ENCODE data around the gene STRAP. TPM values are rescaled to one million over a fixed set of nuclear protein-coding genes. Genes with fewer than 3 reads are reported as not detected.
"Not testable (repeated sequence)": the region's sequence is repeated elsewhere in the genome, so short reads cannot be mapped to it uniquely, and the experiment has no call there.

STRAP gene
- total RNA-seq, 2 experiments from 2014 or later, result 43.1 to 107 TPM

DNA sequence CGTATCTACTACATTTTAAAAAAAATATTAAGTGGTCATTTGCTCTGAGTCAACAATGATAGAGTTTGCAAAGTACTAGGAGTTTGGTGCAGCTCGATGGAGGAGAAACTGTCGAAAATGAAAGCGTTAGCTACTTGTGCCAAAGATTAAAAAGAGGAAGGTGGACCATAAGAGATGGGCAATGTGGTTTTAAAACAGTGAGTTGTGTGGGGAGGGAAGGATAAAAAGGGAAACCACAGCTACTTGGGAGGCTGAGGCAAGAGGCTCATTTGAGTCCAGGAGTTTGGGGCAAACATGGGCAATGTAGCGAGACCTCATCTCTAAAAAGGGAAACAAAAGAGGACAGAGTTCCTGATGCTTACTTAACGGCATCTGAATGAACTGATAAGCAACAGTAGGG lies 18.2 kb upstream of the STRAP start:
- H3K4me1 ChIP-seq (ENCODE audit: insufficient read depth, low read length, poor library complexity, severe bottlenecking), result peaks cover 7% of the 10 kb centered on the region
- H3K27ac ChIP-seq (ENCODE audit: low read depth, low read length, poor library complexity, severe bottlenecking), result no peak overlapping the region
- peak; percentile 4 for DNase-seq (ENCODE audit: low spot score)
- CTCF ChIA-PET (ENCODE audit: unreplicated experiment), result no interaction called here
- peak overlapping the region; percentile 80; the same call in 1 of the 2 replicates for H2AFZ ChIP-seq (ENCODE audit: low read length)
- no peaks in the 10 kb centered on the region for H3K36me3 ChIP-seq (ENCODE audit: insufficient read depth, low read length)
- no TSS peak for BruUV-seq (replicated peaks)
- intact Hi-C loops (cut with micrococcal nuclease; ENCODE audit: unreplicated experiment), result no loop called here
- peak overlapping the region; percentile 47 for H3K4me2 ChIP-seq (ENCODE audit: low read length)
- H3K9me2 ChIP-seq (ENCODE audit: insufficient read depth, low read length), result no peaks in the 10 kb centered on the region
- no peaks in the 10 kb centered on the region for H3K79me2 ChIP-seq (ENCODE audit: insufficient read depth, low read depth, low read length)
- no peak overlapping the region for H3K4me3 ChIP-seq (ENCODE audit: low read depth, low read length, poor library complexity, severe bottlenecking)
- no peaks in the 10 kb centered on the region for H4K20me1 ChIP-seq (ENCODE audit: insufficient read depth, low read length)
- TF ChIP-seq CTCF (conservative IDR thresholded peaks at IDR 0.05; ENCODE audit: low read length) (no peak), EZH2phosphoT487 (IDR thresholded peaks at IDR 0.05; ENCODE audit: borderline replicate concordance, low read depth, low read length) (no peak)
- POLR2A ChIA-PET, result interaction anchor here (0.6 to 1.2 kb wide), 4 partner anchors 9 to 320 kb away, joined by 3 to 5 read pairs (median 3); no protein-coding TSS in a partner anchor
- H3K9me3 ChIP-seq (ENCODE audit: low read length), result no peaks in the 10 kb centered on the region

- Histone ChIP-seq H3K9me2 (ENCODE audit: insufficient read depth, low read length) (no peaks in the 10 kb centered on the region), H3K36me3 (ENCODE audit: insufficient read depth, low read length) (no peaks in the 10 kb centered on the region), H3K9me3 (ENCODE audit: low read length) (no peaks in the 10 kb centered on the region), H4K20me1 (ENCODE audit: insufficient read depth, low read length) (no peaks in the 10 kb centered on the region), H2AFZ (ENCODE audit: low read length) (no peak overlapping the region), H3K4me1 (ENCODE audit: insufficient read depth, low read length, poor library complexity, severe bottlenecking) (peaks cover 7% of the 10 kb centered on the region), H3K4me2 (ENCODE audit: low read length) (no peak overlapping the region), H3K27ac (ENCODE audit: low read depth, low read length, poor library complexity, severe bottlenecking) (no peak overlapping the region), H3K79me2 (ENCODE audit: insufficient read depth, low read depth, low read length) (no peaks in the 10 kb centered on the region), H3K4me3 (ENCODE audit: low read depth, low read length, poor library complexity, severe bottlenecking) (no peak overlapping the region)
- intact Hi-C loops (cut with micrococcal nuclease; ENCODE audit: unreplicated experiment), result no loop called here
- CTCF ChIA-PET (ENCODE audit: unreplicated experiment), result no interaction called here
- POLR2A ChIA-PET, result no interaction called here
- no peak for TF ChIP-seq EZH2phosphoT487 (IDR thresholded peaks at IDR 0.05; ENCODE audit: borderline replicate concordance, low read depth, low read length)
- TF ChIP-seq CTCF (conservative IDR thresholded peaks at IDR 0.05; ENCODE audit: low read length), result no peak
- DNase-seq (ENCODE audit: low spot score), result no peak
- no TSS peak for BruUV-seq (replicated peaks)
Observed at GRCh38 chr12:15868186-15868585, 14.0 kb upstream of the STRAP start.

DNA sequence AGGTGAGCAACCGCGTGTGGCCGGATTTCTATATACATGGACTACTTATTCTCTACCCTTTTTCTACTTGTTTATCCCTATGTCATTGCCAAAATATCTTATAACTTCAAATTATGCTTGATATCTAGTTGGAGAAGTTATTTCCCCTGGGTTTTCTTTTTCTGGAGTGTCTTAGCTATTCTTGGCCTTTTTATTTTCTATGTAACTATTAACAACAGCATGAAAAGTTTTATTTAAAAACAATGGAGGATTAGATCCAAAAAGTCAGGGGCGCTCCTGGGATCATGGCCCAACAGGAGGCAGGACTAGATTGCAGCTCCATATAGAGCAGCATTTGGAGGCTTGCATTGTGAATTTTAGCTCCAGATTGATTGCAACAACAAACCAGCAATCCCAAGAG lies 8.6 kb upstream of the STRAP start:
- no peak overlapping the region for H3K4me2 ChIP-seq (ENCODE audit: low read length)
- no peak overlapping the region for H3K4me3 ChIP-seq (ENCODE audit: low read depth, low read length, poor library complexity, severe bottlenecking)
- no peaks in the 10 kb centered on the region for H3K9me2 ChIP-seq (ENCODE audit: insufficient read depth, low read length)
- TF ChIP-seq CTCF (conservative IDR thresholded peaks at IDR 0.05; ENCODE audit: low read length) (no peak), EZH2phosphoT487 (IDR thresholded peaks at IDR 0.05; ENCODE audit: borderline replicate concordance, low read depth, low read length) (no peak)
- H3K9me3 ChIP-seq (ENCODE audit: low read length), result no peaks in the 10 kb centered on the region
- H3K36me3 ChIP-seq (ENCODE audit: insufficient read depth, low read length), result no peaks in the 10 kb centered on the region
- CTCF ChIA-PET (ENCODE audit: unreplicated experiment), result interaction anchor here (0.5 kb wide), 1 partner anchor 57 kb away, joined by 3 read pairs; no protein-coding TSS in a partner anchor
- H3K4me1 ChIP-seq (ENCODE audit: insufficient read depth, low read length, poor library complexity, severe bottlenecking), result no peaks in the 10 kb centered on the region
- POLR2A ChIA-PET, result interaction anchor here (0.7 to 1.4 kb wide), 3 partner anchors 10 to 960 kb away, joined by 3 to 8 read pairs (median 5); no protein-coding TSS in a partner anchor
- H2AFZ ChIP-seq (ENCODE audit: low read length), result no peak overlapping the region
- no peaks in the 10 kb centered on the region for H4K20me1 ChIP-seq (ENCODE audit: insufficient read depth, low read length)
- no peaks in the 10 kb centered on the region for H3K79me2 ChIP-seq (ENCODE audit: insufficient read depth, low read depth, low read length)
- no peak for DNase-seq (ENCODE audit: low spot score)
- no TSS peak for BruUV-seq (replicated peaks)
- no peak overlapping the region for H3K27ac ChIP-seq (ENCODE audit: low read depth, low read length, poor library complexity, severe bottlenecking)
- intact Hi-C loops (cut with micrococcal nuclease; ENCODE audit: unreplicated experiment), result no loop called here

GRCh38 chr12:15874556-15875145 lies 7.5 kb upstream of the STRAP start:
- BruUV-seq (replicated peaks); H3K4me1 ChIP-seq (ENCODE audit: insufficient read depth, low read length, poor library complexity, severe bottlenecking); H3K9me3 ChIP-seq (ENCODE audit: low read length); H3K27ac ChIP-seq (ENCODE audit: low read depth, low read length, poor library complexity, severe bottlenecking); intact Hi-C loops (cut with micrococcal nuclease; ENCODE audit: unreplicated experiment); CTCF ChIA-PET (ENCODE audit: unreplicated experiment); H3K79me2 ChIP-seq (ENCODE audit: insufficient read depth, low read depth, low read length); H3K36me3 ChIP-seq (ENCODE audit: insufficient read depth, low read length); H3K4me2 ChIP-seq (ENCODE audit: low read length); H3K9me2 ChIP-seq (ENCODE audit: insufficient read depth, low read length); H3K4me3 ChIP-seq (ENCODE audit: low read depth, low read length, poor library complexity, severe bottlenecking); H2AFZ ChIP-seq (ENCODE audit: low read length); H4K20me1 ChIP-seq (ENCODE audit: insufficient read depth, low read length); DNase-seq (ENCODE audit: low spot score): not testable (repeated sequence)
- POLR2A ChIA-PET, result interaction anchor here (0.6 to 1.2 kb wide), 2 partner anchors 14 to 66 kb away, joined by 3 read pairs; no protein-coding TSS in a partner anchor

All from OCI-LY7 (cell line).